ENCODE data around the gene CACUL1.
A peak's percentile ranks its signal among the peaks of the same experiment; 100 is the strongest.
"Not testable (repeated sequence)": the region's sequence is repeated elsewhere in the genome, so short reads cannot be mapped to it uniquely, and the experiment has no call there.

The CACUL1 gene

DNA sequence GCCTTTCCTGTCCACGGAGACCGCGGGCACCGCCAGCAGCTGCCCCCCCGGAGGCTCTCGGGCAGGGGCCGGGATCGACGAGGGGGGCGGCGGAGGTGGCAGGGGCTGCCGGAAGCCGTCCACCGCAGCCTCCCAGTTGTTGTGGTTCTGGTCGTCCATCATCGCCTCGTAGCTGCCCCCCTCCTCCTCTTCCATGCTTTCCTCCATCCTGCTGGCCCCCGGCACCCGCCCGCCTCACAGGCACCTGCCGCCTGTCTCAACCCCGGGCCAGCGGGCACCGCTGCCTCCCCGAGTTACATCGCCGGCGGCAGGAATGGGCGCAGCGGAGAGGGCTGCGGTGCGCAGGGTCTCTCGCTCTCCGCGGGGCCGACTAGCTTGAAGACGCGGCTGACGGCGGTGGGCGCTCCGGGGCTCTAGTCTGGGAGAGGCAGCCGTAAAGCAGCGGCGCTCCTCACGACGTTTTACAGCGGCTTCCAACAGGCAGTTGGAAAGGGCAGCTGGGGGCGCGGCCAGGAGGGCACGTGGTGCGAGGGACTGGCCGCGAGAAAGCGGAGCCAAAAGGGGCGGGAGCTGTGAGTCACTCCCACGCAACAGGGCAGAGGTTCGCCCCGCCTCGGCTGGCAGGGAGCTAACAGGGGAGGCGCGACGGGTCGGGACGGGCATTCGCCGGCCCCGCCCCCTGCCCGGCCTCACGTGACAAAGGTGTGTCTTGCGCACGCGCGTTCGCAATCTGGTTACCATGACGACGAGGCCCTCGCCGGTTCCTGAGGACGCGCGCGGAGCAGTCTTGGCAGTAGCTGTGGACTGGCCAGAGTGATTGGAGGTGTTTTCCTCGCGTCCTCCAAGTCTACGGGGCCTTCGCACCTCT, at the start of gene CACUL1:
CACUL1 (minus strand) TSS at position 415 of the 868 bp plus-strand sequence; CDS start at position 207, 208 bp downstream.
- DNase-seq (ENCODE audit: low spot score) = peak; percentile 100
- in situ Hi-C loops (cut with MboI; ENCODE audit: low sequenced_read_pairs, unreplicated experiment) = no loop called here
- TF ChIP-seq, protein P1, sequence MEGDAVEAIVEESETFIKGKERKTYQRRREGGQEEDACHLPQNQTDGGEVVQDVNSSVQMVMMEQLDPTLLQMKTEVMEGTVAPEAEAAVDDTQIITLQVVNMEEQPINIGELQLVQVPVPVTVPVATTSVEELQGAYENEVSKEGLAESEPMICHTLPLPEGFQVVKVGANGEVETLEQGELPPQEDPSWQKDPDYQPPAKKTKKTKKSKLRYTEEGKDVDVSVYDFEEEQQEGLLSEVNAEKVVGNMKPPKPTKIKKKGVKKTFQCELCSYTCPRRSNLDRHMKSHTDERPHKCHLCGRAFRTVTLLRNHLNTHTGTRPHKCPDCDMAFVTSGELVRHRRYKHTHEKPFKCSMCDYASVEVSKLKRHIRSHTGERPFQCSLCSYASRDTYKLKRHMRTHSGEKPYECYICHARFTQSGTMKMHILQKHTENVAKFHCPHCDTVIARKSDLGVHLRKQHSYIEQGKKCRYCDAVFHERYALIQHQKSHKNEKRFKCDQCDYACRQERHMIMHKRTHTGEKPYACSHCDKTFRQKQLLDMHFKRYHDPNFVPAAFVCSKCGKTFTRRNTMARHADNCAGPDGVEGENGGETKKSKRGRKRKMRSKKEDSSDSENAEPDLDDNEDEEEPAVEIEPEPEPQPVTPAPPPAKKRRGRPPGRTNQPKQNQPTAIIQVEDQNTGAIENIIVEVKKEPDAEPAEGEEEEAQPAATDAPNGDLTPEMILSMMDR (IDR thresholded peaks at IDR 0.05; ENCODE audit: borderline replicate concordance, control extremely low read depth, extremely low read depth, insufficient read depth, missing control alignments) = no peak

DNA sequence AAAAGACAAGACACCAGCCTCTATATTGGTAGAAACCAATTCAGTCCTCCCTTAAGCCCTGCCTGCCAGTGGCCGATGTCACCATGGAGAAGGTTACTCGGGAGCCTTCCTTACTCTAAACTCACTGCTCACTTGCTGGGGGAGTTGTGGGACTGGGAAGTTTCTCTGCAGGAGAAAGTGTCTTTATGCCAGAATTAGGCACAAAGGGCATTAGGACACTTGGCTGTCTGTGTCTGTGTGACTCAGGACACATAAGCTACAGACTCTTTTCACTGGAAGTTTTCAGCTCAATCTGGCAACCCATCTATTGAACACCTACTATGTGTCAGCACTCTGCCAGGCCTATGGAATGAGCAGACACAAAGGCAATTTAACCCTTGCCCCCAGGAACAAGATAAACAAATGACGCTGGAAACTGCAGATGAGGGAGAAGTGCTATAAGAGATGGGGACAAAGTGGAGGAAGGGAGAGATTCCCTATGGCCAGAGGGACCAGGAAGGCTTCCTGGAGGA, 49.5 kb upstream of the CACUL1 start:
- no peak for DNase-seq (ENCODE audit: low spot score)
- in situ Hi-C loops (cut with MboI; ENCODE audit: low sequenced_read_pairs, unreplicated experiment) = no loop called here
- TF ChIP-seq, protein P1 (IDR thresholded peaks at IDR 0.05; ENCODE audit: borderline replicate concordance, control extremely low read depth, extremely low read depth, insufficient read depth, missing control alignments) = no peak

DNA sequence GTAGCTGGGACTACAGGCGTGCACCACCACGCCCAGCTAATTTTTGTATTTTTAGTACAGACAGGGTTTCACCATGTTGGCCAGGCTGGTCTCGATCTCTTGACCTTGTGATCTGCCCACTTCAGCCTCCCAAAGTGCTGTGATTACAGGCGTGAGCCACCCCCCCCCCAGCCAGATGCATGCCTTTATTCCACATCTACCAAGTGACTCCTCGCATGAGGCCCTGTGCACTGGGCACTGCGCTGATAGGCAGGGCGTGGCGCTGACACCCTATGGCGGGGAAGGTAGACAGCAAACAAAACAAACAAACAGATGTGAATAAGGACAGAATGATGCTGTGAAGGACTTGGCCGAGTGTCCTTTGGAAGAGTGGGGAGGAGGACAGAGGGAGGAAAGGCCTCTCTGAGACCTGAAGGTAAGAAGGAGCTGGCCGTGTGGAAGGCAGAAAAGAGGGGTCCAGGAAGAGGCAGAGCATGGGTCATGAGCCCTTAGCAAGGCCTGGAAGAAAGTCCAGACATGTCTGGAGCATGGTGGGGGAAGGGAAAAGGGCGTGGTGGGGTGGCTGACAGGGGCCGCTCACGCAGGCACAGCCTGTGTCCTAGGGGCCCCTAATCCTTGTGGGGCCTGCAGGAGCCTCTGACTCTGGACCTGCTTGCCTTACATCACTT, 47.5 kb upstream of the CACUL1 start:
- DNase-seq (ENCODE audit: low spot score) = no peak
- in situ Hi-C loops (cut with MboI; ENCODE audit: low sequenced_read_pairs, unreplicated experiment) = no loop called here
- TF ChIP-seq, protein P1 (IDR thresholded peaks at IDR 0.05; ENCODE audit: borderline replicate concordance, control extremely low read depth, extremely low read depth, insufficient read depth, missing control alignments) = no peak

DNA sequence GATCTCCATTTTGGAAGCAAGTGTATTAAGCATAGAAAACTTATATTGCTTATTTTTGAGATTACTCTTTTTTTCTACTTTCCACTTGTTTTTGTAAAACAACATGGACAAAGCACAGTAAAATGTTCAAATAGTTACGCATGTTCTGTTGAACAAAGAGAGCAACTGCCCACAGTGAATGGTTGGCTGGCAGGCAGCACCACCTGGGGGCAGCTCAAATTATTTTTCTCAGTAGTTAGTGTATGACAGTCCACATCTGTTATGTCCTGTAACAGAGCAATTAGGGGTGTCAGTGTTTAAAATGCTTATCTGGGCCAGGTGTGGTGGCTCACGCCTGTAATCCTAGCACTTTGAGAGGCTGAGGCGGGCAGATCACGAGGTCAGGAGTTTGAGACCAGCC, 46.1 kb upstream of the CACUL1 start:
- TF ChIP-seq, protein P1 (IDR thresholded peaks at IDR 0.05; ENCODE audit: borderline replicate concordance, control extremely low read depth, extremely low read depth, insufficient read depth, missing control alignments) = no peak
- in situ Hi-C loops (cut with MboI; ENCODE audit: low sequenced_read_pairs, unreplicated experiment) = no loop called here
- no peak for DNase-seq (ENCODE audit: low spot score)

DNA sequence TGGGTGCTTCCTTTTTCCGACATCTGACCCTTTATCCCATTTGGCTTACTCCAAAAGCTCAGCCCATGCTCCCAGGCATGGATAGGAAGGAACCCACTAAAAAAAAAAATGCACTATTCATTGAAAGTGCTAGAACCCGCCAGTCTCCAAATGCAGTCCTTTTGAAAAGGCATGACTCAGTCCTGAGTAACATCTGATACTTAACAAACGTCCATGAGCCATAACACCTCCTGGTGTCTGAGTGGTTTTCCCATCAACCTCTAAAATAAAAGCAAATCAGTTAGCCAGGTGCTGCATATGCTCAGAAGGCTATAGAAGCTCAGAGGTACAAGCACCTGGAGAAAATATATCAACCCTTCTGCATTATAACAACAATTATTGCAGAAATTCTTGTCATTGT, 45.0 kb upstream of the CACUL1 start:
- in situ Hi-C loops (cut with MboI; ENCODE audit: low sequenced_read_pairs, unreplicated experiment) = no loop called here
- DNase-seq (ENCODE audit: low spot score) = no peak

DNA sequence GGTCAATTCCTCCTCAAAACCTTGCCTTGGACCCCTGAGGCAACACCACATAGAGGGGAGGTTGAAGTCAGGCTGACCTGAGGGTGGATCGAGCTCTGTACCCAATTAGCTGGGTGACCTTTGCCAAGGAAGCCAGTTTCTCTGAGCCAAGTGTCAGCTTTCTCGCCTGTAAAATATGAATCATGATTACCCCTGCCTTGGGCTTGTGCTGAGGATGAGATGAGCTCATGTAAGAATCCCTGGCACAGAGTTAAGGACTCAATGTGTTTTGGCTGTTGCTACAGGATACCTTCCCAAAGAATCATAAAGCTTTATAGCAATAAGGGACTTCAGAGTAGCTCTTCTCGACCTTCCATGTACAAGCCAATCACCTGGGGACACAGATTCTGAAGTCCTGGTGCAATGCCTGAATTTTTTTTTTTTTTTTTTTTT, 43.5 kb upstream of the CACUL1 start:
- in situ Hi-C loops (cut with MboI; ENCODE audit: low sequenced_read_pairs, unreplicated experiment) = no loop called here
- TF ChIP-seq, protein P1 (IDR thresholded peaks at IDR 0.05; ENCODE audit: borderline replicate concordance, control extremely low read depth, extremely low read depth, insufficient read depth, missing control alignments) = no peak
- no peak for DNase-seq (ENCODE audit: low spot score)

More for the DNA sequence above, 45.0 kb upstream of the CACUL1 start:
- TF ChIP-seq, protein P1 (IDR thresholded peaks at IDR 0.05; ENCODE audit: borderline replicate concordance, control extremely low read depth, extremely low read depth, insufficient read depth, missing control alignments) = no peak

DNA sequence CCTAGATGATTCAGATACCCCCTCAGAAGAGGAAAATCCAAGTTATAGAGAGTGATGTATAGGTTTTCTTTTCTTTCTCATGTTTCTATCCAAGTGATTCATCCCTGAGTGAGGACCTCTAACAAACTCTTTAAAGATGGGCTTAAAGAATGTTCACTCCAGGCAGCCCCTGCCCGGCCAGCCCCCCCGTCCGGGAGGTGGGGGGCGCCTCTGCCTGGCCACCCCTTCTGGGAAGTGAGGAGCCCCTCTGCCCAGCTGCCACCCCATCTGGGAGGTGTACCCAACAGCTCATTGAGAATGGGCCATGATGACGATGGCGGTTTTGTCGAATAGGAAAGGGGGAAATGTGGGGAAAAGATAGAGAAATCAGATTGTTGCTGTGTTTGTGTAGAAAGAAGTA, 40.2 kb upstream of the CACUL1 start:
- DNase-seq (ENCODE audit: low spot score); in situ Hi-C loops (cut with MboI; ENCODE audit: low sequenced_read_pairs, unreplicated experiment): not testable (repeated sequence)

Data from GM13976 (cell line).